Astrocyte of the cerebellum (primary cell): ENCODE data around the gene SCG2.

Experiments used
- DNase-seq: peaks from one replicate; pipeline ENCODE4 v3.0.0-alpha.2; 2011; ENCODE audit warnings: low read depth
- H3K4me3 ChIP-seq: 2 replicates; pipeline ENCODE4 v1.5.1; 2011; ENCODE audit warnings: mild to moderate bottlenecking, low read depth, low read length, moderate library complexity
- in situ Hi-C: cut with HindIII; loops from 2 replicates; pipeline ENCODE4 v1.10.0; 2017; ENCODE audit warnings: low sequenced_read_pairs
- TF ChIP-seq, protein P1 (sequence below): IDR thresholded peaks from 2 replicates; pipeline ENCODE4 v1.5.1; 2012; ENCODE audit warnings: low read length, low read depth, moderate library complexity, mild to moderate bottlenecking; ENCODE audit errors: missing control alignments

Gene SCG2, protein sequence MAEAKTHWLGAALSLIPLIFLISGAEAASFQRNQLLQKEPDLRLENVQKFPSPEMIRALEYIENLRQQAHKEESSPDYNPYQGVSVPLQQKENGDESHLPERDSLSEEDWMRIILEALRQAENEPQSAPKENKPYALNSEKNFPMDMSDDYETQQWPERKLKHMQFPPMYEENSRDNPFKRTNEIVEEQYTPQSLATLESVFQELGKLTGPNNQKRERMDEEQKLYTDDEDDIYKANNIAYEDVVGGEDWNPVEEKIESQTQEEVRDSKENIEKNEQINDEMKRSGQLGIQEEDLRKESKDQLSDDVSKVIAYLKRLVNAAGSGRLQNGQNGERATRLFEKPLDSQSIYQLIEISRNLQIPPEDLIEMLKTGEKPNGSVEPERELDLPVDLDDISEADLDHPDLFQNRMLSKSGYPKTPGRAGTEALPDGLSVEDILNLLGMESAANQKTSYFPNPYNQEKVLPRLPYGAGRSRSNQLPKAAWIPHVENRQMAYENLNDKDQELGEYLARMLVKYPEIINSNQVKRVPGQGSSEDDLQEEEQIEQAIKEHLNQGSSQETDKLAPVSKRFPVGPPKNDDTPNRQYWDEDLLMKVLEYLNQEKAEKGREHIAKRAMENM

DNA sequence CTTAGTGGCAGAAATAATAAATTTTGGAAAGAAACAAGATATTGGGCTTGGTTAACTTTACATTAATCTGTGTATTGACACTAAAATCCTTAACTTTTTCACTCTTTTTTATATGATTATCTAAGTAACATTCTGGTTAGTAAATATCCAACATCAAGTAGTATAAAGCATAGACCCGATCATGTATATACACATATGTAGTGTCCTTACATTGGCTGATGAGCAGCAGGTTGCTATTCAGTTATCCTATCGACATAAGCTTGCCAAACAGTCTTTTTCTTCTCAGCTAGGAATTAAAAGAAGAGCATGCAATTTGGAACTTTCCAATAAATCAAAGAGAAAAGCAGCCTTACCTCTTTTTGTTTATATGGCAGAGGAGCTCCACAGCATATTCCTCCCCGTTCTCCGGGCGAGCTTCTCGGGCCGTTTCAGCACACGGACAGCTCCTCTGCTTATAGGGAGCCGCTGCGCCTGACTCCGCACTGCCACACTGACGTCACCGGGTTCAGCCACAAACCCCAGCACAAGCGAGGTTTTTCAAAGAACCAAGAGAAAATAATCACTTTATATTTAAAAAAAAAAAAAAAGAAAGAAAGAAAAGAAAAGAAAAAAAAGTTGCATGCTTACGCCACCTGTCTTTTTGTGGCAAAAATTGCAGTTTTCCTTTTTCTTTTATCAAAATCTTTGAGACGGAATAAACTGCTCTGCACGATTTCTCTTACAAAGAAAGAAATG, at the start of gene SCG2:
Gene SCG2 (minus strand): TSS at position 430 of the 735 bp plus-strand sequence. CDS start 3,079 bp downstream, outside the sequence.
- H3K4me3 ChIP-seq, result peak within 1 kb of the TSS; percentile 26
- DNase-seq, result peak; percentile 93
- TF ChIP-seq, protein P1, sequence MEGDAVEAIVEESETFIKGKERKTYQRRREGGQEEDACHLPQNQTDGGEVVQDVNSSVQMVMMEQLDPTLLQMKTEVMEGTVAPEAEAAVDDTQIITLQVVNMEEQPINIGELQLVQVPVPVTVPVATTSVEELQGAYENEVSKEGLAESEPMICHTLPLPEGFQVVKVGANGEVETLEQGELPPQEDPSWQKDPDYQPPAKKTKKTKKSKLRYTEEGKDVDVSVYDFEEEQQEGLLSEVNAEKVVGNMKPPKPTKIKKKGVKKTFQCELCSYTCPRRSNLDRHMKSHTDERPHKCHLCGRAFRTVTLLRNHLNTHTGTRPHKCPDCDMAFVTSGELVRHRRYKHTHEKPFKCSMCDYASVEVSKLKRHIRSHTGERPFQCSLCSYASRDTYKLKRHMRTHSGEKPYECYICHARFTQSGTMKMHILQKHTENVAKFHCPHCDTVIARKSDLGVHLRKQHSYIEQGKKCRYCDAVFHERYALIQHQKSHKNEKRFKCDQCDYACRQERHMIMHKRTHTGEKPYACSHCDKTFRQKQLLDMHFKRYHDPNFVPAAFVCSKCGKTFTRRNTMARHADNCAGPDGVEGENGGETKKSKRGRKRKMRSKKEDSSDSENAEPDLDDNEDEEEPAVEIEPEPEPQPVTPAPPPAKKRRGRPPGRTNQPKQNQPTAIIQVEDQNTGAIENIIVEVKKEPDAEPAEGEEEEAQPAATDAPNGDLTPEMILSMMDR, result peak; percentile 36
- in situ Hi-C loops, result no loop called here

DNA sequence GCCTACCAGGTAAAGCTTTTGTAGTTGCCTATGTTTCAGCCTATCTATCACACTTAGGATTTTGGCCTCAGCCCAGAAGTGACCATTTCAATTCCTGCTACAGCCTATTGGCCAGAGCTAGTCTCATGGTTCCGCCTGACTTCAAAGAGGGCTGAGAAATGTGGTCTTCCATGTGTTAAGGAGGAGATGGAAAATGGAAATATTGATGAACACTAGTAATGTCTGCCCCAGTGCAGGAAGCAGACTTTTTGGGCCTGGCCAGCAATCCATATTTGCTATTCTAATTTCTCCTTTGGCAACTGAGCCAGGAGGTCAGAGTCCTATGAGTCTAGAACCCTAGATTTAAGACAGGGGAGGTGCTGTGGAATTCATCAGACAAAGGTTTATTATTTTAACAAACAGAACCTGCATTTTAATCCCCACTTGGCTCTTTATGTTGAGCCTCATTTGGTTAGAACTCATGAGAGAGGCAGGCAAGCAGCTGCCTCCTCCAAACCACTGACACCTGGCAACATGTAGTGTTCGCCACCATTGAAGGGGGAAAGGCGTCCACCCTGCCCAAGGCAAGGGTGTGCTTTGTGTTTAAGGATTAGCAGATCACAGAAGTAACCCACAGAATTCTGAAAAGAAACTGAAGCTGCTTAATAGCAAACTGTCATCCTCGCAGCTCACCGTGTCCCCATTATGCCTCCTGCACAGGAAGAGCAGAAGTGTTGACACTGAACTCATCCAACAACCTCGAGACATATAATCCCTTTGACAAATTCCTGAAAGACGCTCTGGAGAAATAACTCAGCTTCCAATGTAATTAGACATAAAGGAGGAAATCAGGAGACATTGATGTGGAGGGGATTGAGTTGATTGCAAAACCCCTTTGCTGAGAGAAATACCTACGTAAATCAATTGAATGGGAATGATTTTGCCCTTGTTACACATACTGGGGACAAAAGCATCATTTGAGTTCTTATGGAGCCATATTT, 47.7 kb upstream of the SCG2 start:
- DNase-seq, result no peak
- TF ChIP-seq, protein P1, result no peak
- in situ Hi-C loops, result no loop called here
- no peak overlapping the region for H3K4me3 ChIP-seq

DNA sequence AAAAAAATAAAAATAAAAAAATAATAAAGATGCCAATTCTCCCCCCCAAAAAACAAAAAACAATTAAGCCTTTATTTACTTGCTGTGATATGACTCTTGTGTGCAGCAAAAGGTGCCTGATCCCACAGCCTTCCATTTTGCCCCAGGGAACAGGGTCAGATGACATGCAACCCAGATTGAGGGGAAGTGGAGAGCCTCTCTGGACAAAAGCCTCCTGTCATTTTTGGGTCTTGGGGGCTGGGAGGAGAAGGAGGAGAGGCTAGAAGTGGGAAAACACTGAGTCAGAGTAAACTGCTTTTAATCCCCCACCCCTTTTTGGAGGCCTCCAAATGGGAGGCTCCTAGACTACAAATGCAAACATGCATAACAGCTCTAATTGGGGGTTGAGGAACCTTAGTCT, 46.6 kb upstream of the SCG2 start:
- in situ Hi-C loops, result no loop called here
- TF ChIP-seq, protein P1, result no peak
- DNase-seq, result no peak
- no peak overlapping the region for H3K4me3 ChIP-seq

DNA sequence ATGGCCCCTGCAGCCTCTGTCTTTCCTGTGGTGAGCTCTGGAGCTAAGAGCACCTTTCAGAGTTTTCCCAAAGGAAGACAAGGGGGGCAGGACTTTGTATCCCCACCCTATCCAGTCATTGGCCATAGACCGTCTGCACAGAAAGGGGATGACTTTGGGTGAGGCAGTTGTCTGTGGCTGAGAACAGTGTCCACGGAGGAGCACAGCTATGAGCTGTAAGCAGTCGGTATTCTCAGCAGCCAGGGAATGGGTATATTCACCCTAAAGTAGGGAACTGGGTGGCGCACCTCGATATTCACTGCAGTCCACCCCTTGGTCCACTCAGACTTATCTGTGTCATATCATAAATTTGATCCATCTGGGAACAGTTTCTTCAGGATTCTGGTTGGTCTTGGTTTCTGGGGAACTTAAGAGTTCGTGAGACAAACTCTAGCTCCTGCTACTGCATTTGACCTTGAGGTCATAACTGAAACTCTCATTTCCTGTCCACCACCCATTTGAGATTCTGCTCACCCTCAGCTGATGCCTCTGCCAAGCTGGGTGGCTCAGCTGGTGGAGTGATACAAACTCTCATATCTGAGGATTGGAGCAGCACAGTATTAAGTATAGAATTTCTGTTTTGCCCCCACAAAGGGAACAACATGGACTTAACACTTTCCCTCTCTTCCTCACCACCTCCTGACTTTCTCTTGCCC, 45.2 kb upstream of the SCG2 start:
- in situ Hi-C loops, result no loop called here

DNA sequence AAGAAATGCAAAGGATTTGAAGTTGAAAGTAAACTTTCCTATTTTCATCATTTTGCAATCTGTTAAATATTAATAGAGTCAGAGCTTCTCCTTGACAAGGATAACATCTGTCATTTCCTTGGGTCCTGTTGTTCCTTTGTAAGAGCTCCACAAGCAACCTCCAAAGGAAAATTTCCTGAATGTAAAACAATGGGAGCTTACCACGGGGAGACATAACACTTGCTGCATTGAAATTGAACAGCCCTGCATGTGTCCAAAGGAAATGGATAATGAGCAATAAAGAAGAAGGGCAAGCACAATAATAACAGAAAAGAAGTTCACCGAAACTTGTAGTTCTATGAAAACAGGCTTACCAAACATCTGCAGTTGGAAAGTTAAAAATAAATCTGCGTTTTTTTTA, 42.0 kb upstream of the SCG2 start:
- TF ChIP-seq, protein P1, result no peak
- no peak overlapping the region for H3K4me3 ChIP-seq
- in situ Hi-C loops, result no loop called here
- no peak for DNase-seq

More for the DNA sequence above, 45.2 kb upstream of the SCG2 start:
- no peak overlapping the region for H3K4me3 ChIP-seq
- TF ChIP-seq, protein P1, result no peak
- no peak for DNase-seq
